Rectal smooth muscle tissue (tissue), 1 donor: Measurements from ENCODE around the gene ADORA1.

Source experiments
- H3K27ac ChIP-seq: one replicate; pipeline ENCODE4 v1.7.0; 2013; ENCODE audit warnings: low read depth, low read length, inconsistent platforms
- H3K27me3 ChIP-seq: one replicate; pipeline ENCODE4 v1.7.0; 2013; ENCODE audit warnings: low read length; ENCODE audit not compliant: control insufficient read depth, insufficient read depth
- H3K36me3 ChIP-seq: one replicate; pipeline ENCODE4 v1.7.0; 2013; ENCODE audit warnings: low read length; ENCODE audit not compliant: control insufficient read depth, insufficient read depth
- H3K4me1 ChIP-seq: one replicate; pipeline ENCODE4 v1.7.0; 2013; ENCODE audit warnings: low read length; ENCODE audit not compliant: control insufficient read depth, insufficient read depth
- H3K4me3 ChIP-seq: one replicate; pipeline ENCODE4 v1.7.0; 2013; ENCODE audit warnings: low read length
- H3K9ac ChIP-seq: one replicate; pipeline ENCODE4 v1.7.0; 2013; ENCODE audit warnings: low read length

Gene ADORA1

DNA sequence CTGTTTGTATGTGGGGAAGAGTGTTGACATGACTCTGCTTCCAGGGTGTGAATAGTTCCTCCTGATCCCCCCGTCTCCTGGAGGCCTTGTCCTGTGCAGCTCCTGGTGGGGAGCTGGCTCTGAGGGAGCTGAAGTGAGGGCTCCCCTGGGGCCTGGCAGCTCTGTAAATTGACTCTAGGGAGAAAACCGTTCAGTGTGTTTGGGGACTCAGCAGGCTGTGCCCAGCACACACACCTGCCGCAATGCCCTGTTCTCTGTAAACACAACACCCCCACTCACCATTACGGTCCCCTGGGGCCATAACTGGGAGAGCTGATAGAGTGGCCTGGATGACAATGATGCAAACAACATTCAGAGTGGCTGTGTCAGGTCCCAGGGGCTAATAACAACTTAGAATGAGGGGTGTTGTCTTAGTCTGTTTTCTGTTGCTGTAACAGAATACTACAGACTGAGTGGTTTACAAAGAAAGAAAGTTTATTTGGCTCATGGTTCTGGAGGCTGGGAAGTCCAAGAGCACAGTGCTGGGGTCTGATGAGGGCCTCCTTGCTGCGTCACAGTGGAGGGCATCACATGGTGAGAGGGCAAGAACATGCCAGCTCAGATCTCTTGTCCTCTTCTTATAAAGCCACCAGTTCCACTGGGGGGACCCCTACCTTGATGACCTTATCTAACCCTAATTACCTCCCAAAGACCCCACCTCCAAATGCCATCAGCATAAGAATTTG is 15.3 kb downstream of the ADORA1 start:
- no peaks in the 10 kb centered on the region for H3K27me3 ChIP-seq
- no peak overlapping the region for H3K4me3 ChIP-seq
- H3K9ac ChIP-seq, result no peak overlapping the region
- no peak overlapping the region for H3K27ac ChIP-seq
- H3K36me3 ChIP-seq, result no peaks in the 10 kb centered on the region
- no peaks in the 10 kb centered on the region for H3K4me1 ChIP-seq

DNA sequence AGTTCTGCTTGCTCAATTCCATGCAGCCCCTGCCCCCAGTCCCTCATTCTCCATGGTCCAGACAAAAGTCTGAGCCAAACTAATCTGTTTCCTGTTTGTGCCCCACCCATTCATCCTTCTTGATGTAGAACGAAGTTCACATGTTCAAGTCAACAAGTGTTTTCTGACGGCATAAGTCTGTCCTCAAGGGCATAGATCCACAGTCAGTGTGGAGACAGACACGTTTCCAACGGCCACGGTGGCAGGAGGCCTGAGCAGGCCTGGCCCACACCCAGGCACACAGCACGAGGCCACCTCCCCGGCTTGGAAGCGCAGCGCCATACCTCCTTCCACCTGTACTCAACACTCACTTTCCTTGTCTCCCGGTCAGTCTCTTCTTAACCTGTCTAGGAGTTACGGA is 16.1 kb downstream of the ADORA1 start:
- H3K9ac ChIP-seq, result no peak overlapping the region
- no peaks in the 10 kb centered on the region for H3K4me1 ChIP-seq

GRCh38 chr1:203144661-203145060 is 17.1 kb downstream of the ADORA1 start:
- H3K27me3 ChIP-seq, result no peaks in the 10 kb centered on the region
- H3K4me1 ChIP-seq, result no peaks in the 10 kb centered on the region
- no peak overlapping the region for H3K4me3 ChIP-seq
- H3K27ac ChIP-seq, result no peak overlapping the region
- H3K9ac ChIP-seq, result no peak overlapping the region
- no peaks in the 10 kb centered on the region for H3K36me3 ChIP-seq

More for the DNA sequence above, 16.1 kb downstream of the ADORA1 start:
- H3K4me3 ChIP-seq, result no peak overlapping the region
- H3K27ac ChIP-seq, result no peak overlapping the region
- H3K36me3 ChIP-seq, result no peaks in the 10 kb centered on the region
- no peaks in the 10 kb centered on the region for H3K27me3 ChIP-seq

- H3K9ac ChIP-seq, result no peak overlapping the region
- no peak overlapping the region for H3K27ac ChIP-seq
Measured at GRCh38 chr1:203145321-203146041, 18.0 kb downstream of the ADORA1 start.

GRCh38 chr1:203146042-203146369 is 18.5 kb downstream of the ADORA1 start:
- Histone ChIP-seq H3K4me3 (no peak overlapping the region), H3K27ac (no peak overlapping the region), H3K27me3 (no peaks in the 10 kb centered on the region), H3K4me1 (no peaks in the 10 kb centered on the region), H3K9ac (no peak overlapping the region), H3K36me3 (no peaks in the 10 kb centered on the region)

More at GRCh38 chr1:203145321-203146041, 18.0 kb downstream of the ADORA1 start:
- Histone ChIP-seq H3K4me1 (no peaks in the 10 kb centered on the region), H3K4me3 (no peak overlapping the region), H3K27me3 (no peaks in the 10 kb centered on the region), H3K36me3 (no peaks in the 10 kb centered on the region)

DNA sequence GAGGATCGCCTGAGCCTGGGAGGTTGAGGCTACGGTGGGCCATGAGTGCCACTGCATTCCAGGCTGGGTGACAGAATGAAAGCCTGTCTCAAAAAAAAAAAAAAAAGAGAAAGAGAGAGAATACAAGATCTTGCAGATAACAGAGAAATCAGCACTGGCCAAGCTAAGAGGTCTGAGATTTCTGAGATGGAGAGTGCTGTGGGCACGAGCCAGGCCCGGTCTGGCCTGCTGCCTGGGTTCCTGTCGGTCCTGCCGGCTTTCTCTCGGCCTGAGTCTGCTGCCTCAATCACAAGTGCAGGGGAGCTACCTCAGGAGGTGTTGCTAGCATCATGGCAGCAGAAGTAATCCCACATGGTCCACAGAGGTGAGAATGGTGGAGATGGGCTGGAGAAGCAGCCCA is 19.0 kb downstream of the ADORA1 start:
- H3K27me3 ChIP-seq, result no peaks in the 10 kb centered on the region
- no peak overlapping the region for H3K27ac ChIP-seq
- no peak overlapping the region for H3K9ac ChIP-seq
- no peaks in the 10 kb centered on the region for H3K4me1 ChIP-seq
- H3K4me3 ChIP-seq, result no peak overlapping the region
- no peaks in the 10 kb centered on the region for H3K36me3 ChIP-seq

DNA sequence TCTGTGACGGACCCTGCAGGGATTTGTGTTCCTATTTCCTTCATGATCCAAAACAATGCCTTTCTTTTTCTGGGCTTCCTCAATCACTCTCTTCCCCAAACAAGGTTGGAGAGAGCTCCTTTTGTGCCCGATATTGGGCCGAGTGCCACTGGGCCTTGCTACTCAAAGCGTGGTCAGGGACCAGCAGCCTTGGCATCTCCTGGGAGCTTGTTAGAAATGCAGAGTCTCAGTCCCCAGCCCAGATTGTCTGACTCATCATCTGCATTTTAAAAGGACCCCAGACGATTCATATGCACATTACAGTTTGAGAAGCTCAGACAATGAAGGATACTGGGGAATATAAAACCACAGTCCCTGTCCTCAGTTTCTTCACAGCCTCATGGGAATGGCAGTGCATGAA is 19.9 kb downstream of the ADORA1 start:
- no peak overlapping the region for H3K4me3 ChIP-seq
- no peaks in the 10 kb centered on the region for H3K4me1 ChIP-seq
- H3K36me3 ChIP-seq, result no peaks in the 10 kb centered on the region
- no peak overlapping the region for H3K27ac ChIP-seq
- H3K27me3 ChIP-seq, result no peaks in the 10 kb centered on the region
- no peak overlapping the region for H3K9ac ChIP-seq

DNA sequence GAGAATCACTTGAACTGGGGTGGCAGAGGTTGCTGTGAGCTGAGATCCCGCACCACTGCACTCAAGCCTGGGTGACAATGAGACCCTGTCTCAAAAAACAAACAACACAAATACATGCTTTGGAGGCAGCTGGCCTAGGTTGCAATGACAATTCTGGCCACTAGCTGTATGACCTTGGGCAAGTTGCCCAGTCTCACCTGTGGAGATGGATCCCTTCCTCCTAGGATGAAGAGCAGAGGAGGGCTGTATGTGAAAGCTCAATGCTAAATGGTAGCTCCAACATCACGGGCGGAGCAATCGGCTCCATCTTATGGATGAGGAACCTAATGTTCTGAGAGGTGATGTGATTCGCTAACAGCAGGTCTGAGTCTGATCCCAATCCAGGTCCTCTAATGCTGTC is 20.6 kb downstream of the ADORA1 start:
- Histone ChIP-seq H3K4me3 (no peak overlapping the region), H3K27me3 (no peaks in the 10 kb centered on the region), H3K36me3 (no peaks in the 10 kb centered on the region), H3K4me1 (no peaks in the 10 kb centered on the region), H3K27ac (no peak overlapping the region), H3K9ac (no peak overlapping the region)

- Histone ChIP-seq H3K36me3 (no peaks in the 10 kb centered on the region), H3K27ac (no peak overlapping the region), H3K4me3 (no peak overlapping the region), H3K4me1 (no peaks in the 10 kb centered on the region), H3K27me3 (no peaks in the 10 kb centered on the region), H3K9ac (no peak overlapping the region)
Measured at GRCh38 chr1:203148579-203148978, 21.1 kb downstream of the ADORA1 start.

DNA sequence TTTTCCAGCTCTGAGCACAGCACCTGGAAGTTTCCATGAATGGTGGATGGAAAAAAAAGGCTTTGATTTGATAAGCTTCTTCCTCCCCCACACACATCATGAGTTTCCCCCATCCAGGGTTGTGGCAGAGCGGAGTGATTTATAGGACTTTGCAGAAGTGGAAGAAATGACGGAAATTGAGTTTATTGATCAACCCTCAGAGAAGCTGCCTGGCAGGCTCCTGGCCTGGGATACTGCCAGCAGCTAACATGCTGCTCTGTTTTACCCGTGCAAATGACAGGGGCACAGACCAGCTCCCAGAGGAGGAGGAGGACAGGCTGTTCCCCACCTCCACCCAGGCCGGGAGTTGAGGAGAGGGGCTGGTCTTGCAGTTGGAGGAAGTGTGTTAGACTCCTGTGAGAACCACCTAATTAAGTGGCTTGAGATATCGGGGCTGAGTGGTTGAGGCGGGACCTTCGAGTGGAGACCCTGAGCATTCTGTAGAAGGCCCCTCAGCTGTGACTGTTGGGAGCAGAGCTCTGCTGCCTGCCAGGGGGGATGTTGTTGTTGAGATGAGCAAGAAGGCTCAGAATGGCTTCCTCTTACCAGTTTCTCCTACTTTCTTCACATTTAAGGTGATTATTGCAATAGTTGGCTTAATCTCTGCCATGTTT is 21.8 kb downstream of the ADORA1 start:
- Histone ChIP-seq H3K27me3 (no peaks in the 10 kb centered on the region), H3K27ac (no peak overlapping the region), H3K4me3 (no peak overlapping the region), H3K36me3 (no peaks in the 10 kb centered on the region), H3K4me1 (no peaks in the 10 kb centered on the region), H3K9ac (no peak overlapping the region)

- Histone ChIP-seq H3K9ac (no peak overlapping the region), H3K27me3 (no peaks in the 10 kb centered on the region), H3K4me1 (no peaks in the 10 kb centered on the region), H3K27ac (no peak overlapping the region), H3K36me3 (no peaks in the 10 kb centered on the region), H3K4me3 (no peak overlapping the region)
Measured at GRCh38 chr1:203150511-203151297, 23.2 kb downstream of the ADORA1 start.
